ENCODE results near the gene ARPC2. TPM values are rescaled to one million over a fixed set of nuclear protein-coding genes. Genes with fewer than 3 reads are reported as not detected.

The ARPC2 gene
- total and polyA plus RNA-seq, 2 of the 13 experiments (the other 11 are each of a cell fraction or from before 2014, with no cell fraction given): 168 to 303 TPM

DNA sequence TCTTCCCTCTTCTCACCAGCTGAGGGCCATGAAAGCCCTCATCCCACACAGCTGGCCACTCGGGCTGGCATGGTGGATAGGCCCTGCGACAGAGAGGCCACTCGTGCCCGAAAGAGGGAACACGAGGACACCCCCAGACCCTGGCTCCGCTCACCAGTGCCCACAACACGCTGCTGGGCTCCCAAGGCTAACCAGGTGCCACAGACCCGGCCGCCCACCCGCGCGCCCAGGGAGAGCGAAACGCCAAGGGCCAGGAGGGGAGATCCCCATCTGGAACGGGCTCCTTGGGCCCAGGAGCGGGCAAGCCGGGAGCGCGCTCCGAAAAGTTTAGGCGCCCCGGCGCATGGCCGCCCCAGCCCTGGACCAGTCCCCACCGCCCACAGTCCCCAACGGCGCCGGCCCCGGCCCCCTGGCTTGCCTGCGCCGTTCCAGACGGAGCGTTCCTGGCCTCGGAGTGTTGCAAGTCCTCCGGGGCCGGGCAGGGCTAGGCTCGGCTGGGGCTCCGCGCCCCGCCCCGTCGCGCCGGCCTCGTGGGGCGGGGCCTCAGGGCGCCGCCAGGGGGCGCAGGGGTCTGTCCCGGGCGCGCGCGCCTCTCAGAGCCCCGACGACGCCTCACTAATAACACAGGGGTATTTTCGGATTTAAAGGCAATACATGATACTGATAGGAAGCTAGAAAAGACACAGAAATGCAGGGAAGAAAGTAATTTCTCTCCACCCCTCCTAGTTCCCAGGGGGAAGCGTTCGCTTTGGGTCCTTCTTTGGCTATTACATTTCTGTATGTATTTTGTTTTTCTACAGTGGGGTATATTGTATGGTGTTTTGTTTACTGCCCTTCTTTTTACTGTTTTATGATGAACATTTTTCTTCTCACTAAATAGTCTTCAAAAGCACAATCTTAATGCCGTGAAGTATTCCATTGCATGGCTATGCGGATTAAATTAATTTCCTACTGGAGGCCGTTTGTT is 75.3 kb downstream of the ARPC2 start, which contains the start of gene TMBIM1 (continued):
- TF ChIP-seq ZNF10 (CRISPR knock-in tag; IDR thresholded peaks at IDR 0.05; ENCODE audit: borderline replicate concordance, low read depth): no peak
- TF ChIP-seq ZNF761 (CRISPR knock-in tag; conservative IDR thresholded peaks at IDR 0.05): no peak
- no peak for TF ChIP-seq HMG20A (CRISPR knock-in tag; IDR thresholded peaks at IDR 0.05; ENCODE audit: borderline replicate concordance)
- TF ChIP-seq MTF2 (CRISPR knock-in tag; IDR thresholded peaks at IDR 0.05; ENCODE audit: borderline replicate concordance): 0 out of 2 replicates have a peak, but pooled peaks have one; percentile 21
- TF ChIP-seq, protein P1, sequence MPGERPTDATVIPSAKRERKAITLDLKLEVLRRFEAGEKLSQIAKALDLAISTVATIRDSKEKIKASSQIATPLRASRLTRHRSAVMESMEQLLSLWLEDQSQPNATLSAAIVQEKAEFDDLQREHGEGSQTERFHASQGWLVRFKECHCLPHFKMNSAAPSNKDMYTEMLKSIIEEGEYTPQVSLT (CRISPR knock-in tag; IDR thresholded peaks at IDR 0.05; ENCODE audit: borderline replicate concordance, low read depth): no peak
- TF ChIP-seq SP140L (CRISPR knock-in tag; IDR thresholded peaks at IDR 0.05; ENCODE audit: borderline replicate concordance): no peak
- no peak for TF ChIP-seq ZFP36 (IDR thresholded peaks at IDR 0.05; ENCODE audit: borderline replicate concordance, low read depth, low read length, partially characterized antibody)
- no peak for TF ChIP-seq NCOR1 (IDR thresholded peaks at IDR 0.05; ENCODE audit: borderline replicate concordance, low read length)
- peak; percentile 79 for TF ChIP-seq TBX2 (CRISPR knock-in tag; IDR thresholded peaks at IDR 0.05; ENCODE audit: borderline replicate concordance)
- no peak for TF ChIP-seq RFX5 (IDR thresholded peaks at IDR 0.05; ENCODE audit: low read depth, low read length)
- TF ChIP-seq, protein P2, sequence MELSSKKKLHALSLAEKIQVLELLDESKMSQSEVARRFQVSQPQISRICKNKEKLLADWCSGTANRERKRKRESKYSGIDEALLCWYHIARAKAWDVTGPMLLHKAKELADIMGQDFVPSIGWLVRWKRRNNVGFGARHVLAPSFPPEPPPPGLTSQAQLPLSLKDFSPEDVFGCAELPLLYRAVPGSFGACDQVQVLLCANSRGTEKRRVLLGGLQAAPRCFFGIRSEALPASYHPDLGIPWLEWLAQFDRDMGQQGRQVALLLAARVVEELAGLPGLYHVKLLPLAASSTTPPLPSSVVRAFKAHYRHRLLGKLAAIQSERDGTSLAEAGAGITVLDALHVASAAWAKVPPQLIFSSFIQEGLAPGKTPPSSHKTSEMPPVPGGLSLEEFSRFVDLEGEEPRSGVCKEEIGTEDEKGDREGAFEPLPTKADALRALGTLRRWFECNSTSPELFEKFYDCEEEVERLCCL (CRISPR knock-in tag; IDR thresholded peaks at IDR 0.05; ENCODE audit: borderline replicate concordance): no peak
- TF ChIP-seq U2AF1 (optimal IDR thresholded peaks at IDR 0.05; ENCODE audit: low read depth, low read length): no peak
- no peak; the same call in 1 of the 2 replicates for TF ChIP-seq ZNF83 (CRISPR knock-in tag; IDR thresholded peaks at IDR 0.05; ENCODE audit: borderline replicate concordance)
- TF ChIP-seq ZNF878 (CRISPR knock-in tag; IDR thresholded peaks at IDR 0.05): no peak
- TF ChIP-seq, protein P3, sequence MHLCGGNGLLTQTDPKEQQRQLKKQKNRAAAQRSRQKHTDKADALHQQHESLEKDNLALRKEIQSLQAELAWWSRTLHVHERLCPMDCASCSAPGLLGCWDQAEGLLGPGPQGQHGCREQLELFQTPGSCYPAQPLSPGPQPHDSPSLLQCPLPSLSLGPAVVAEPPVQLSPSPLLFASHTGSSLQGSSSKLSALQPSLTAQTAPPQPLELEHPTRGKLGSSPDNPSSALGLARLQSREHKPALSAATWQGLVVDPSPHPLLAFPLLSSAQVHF (CRISPR knock-in tag; IDR thresholded peaks at IDR 0.05): no peak
- no peak for TF ChIP-seq KLF13 (CRISPR knock-in tag; IDR thresholded peaks at IDR 0.05)
- no peak for TF ChIP-seq ZNF569 (CRISPR knock-in tag; IDR thresholded peaks at IDR 0.05; ENCODE audit: borderline replicate concordance)
- TF ChIP-seq EED (CRISPR knock-in tag; IDR thresholded peaks at IDR 0.05): no peak; the same call in 1 of the 2 replicates
- no peak for TF ChIP-seq PHF5A (CRISPR knock-in tag; IDR thresholded peaks at IDR 0.05; ENCODE audit: low read depth, unreplicated experiment)
- no peak for TF ChIP-seq ZNF589 (CRISPR knock-in tag; conservative IDR thresholded peaks at IDR 0.05)
- TF ChIP-seq MYC (CRISPR knock-in tag; IDR thresholded peaks at IDR 0.05; ENCODE audit: borderline replicate concordance): peak; percentile 83
- no peak for TF ChIP-seq PCBP1 (IDR thresholded peaks at IDR 0.05; ENCODE audit: borderline replicate concordance, low read depth, low read length)
- no peak for TF ChIP-seq NCOA5 (CRISPR knock-in tag; IDR thresholded peaks at IDR 0.05)
- TF ChIP-seq ZNF788 (CRISPR knock-in tag; IDR thresholded peaks at IDR 0.05; ENCODE audit: borderline replicate concordance): no peak
- TF ChIP-seq, protein P4, sequence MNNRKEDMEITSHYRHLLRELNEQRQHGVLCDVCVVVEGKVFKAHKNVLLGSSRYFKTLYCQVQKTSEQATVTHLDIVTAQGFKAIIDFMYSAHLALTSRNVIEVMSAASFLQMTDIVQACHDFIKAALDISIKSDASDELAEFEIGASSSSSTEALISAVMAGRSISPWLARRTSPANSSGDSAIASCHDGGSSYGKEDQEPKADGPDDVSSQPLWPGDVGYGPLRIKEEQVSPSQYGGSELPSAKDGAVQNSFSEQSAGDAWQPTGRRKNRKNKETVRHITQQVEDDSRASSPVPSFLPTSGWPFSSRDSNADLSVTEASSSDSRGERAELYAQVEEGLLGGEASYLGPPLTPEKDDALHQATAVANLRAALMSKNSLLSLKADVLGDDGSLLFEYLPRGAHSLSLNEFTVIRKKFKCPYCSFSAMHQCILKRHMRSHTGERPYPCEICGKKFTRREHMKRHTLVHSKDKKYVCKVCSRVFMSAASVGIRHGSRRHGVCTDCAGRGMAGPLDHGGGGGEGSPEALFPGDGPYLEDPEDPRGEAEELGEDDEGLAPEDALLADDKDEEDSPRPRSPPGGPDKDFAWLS (CRISPR knock-in tag; IDR thresholded peaks at IDR 0.05; ENCODE audit: borderline replicate concordance): no peak
